ENCODE results near the gene INSR. TPM values are rescaled to one million over a fixed set of nuclear protein-coding genes. Genes with fewer than 3 reads are reported as not detected.
"Not testable (repeated sequence)": the region's sequence is repeated elsewhere in the genome, so short reads cannot be mapped to it uniquely, and the experiment has no call there.

The INSR gene
- total RNA-seq, 1 donor from 2014 or later: 78.9 TPM

GRCh38 chr19:7224209-7224686 is 70.0 kb downstream of the INSR start:
- DNase-seq (ENCODE audit: low spot score): peak; percentile 55

- no peak for DNase-seq (ENCODE audit: low spot score)
Measured at GRCh38 chr19:7223429-7223828, 70.8 kb downstream of the INSR start.

GRCh38 chr19:7219056-7219455 is 75.2 kb downstream of the INSR start:
- DNase-seq (ENCODE audit: low spot score): no peak

GRCh38 chr19:7217861-7218260 is 76.4 kb downstream of the INSR start:
- DNase-seq (ENCODE audit: low spot score): no peak

- DNase-seq (ENCODE audit: low spot score): no peak
Measured at GRCh38 chr19:7216373-7216902, 77.8 kb downstream of the INSR start.

- DNase-seq (ENCODE audit: low spot score): no peak
Measured at GRCh38 chr19:7215176-7215575, 79.0 kb downstream of the INSR start.

GRCh38 chr19:7214324-7215089 is 79.7 kb downstream of the INSR start:
- DNase-seq (ENCODE audit: low spot score): no peak

GRCh38 chr19:7213628-7214323 is 80.4 kb downstream of the INSR start:
- DNase-seq (ENCODE audit: low spot score): no peak

- DNase-seq (ENCODE audit: low spot score): peak; percentile 51
Measured at GRCh38 chr19:7211191-7211951, 82.8 kb downstream of the INSR start.

- DNase-seq (ENCODE audit: low spot score): no peak
Measured at GRCh38 chr19:7210359-7210758, 83.9 kb downstream of the INSR start.

GRCh38 chr19:7209597-7210325 is 84.5 kb downstream of the INSR start:
- not testable (repeated sequence) for DNase-seq (ENCODE audit: low spot score)

- not testable (repeated sequence) for DNase-seq (ENCODE audit: low spot score)
Measured at GRCh38 chr19:7209036-7209435, 85.2 kb downstream of the INSR start.

- DNase-seq (ENCODE audit: low spot score): no peak
Measured at GRCh38 chr19:7203332-7203731, 90.9 kb downstream of the INSR start.

GRCh38 chr19:7202888-7203287 is 91.3 kb downstream of the INSR start:
- DNase-seq (ENCODE audit: low spot score): no peak

GRCh38 chr19:7200736-7201135 is 93.5 kb downstream of the INSR start:
- no peak for DNase-seq (ENCODE audit: low spot score)

GRCh38 chr19:7199613-7200533 is 94.3 kb downstream of the INSR start:
- no peak for DNase-seq (ENCODE audit: low spot score)

GRCh38 chr19:7197760-7198696 is 96.2 kb downstream of the INSR start:
- DNase-seq (ENCODE audit: low spot score): peak; percentile 93

GRCh38 chr19:7197119-7197759 is 97.0 kb downstream of the INSR start:
- peak; percentile 93 for DNase-seq (ENCODE audit: low spot score)

- DNase-seq (ENCODE audit: low spot score): no peak
Measured at GRCh38 chr19:7196763-7197118, 97.5 kb downstream of the INSR start.

All from ureter (tissue), 1 donor.